ENCODE data around the gene SVIL. TPM values are rescaled to one million over a fixed set of nuclear protein-coding genes. Genes with fewer than 3 reads are reported as not detected.
"Not testable (repeated sequence)": the region's sequence is repeated elsewhere in the genome, so short reads cannot be mapped to it uniquely, and the experiment has no call there.

The SVIL gene
- total RNA-seq, 1 experiment from 2014 or later, result 166 TPM

DNA sequence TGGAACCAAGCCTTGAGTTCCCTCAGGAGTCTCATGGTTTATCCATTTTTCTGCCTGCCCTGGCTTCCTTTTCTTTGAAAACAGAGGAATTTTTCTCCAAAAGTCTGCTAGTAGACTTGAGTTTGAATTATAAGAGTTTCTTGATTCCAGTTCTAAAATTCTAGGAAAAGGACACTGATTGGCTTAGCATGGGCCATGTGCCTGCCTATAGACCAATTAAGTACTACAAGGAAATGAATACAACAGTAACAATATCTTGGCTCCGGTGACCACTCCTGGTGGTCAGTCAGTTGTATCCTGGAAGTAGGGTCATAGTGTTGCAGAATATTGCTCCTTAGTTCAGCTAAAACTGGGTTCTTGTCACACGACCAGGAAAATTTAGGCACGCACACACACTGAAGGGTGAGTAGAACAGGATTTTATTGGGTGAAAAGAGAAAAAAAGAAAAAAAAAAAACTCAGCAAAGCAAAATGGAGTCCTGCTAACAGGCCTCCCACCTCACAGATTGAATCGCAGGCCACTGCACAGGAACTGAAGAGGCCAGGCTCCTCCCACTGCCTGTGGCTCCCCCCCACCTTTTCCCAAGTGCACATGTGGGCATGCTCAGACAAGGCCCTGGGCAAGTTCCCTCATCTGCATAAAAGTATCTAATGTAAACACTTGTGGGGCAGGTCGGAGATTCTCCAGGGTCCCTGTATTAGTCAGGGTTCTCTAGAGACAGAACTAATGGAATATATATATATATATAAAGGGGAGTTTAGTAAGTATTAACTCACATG lies 190.8 kb downstream of the SVIL start:
- Histone ChIP-seq H4K20me1 (ENCODE audit: insufficient read depth) (no peaks in the 10 kb centered on the region), H3K4me1 (replicated peaks; ENCODE audit: insufficient read depth) (no peaks in the 10 kb centered on the region), H3K79me2 (ENCODE audit: low read depth) (no peaks in the 10 kb centered on the region), H2AFZ (no peak overlapping the region), H3K4me2 (no peak overlapping the region), H3K27ac (no peak overlapping the region), H3K9me3 (ENCODE audit: insufficient read depth, low read depth) (no peaks in the 10 kb centered on the region), H3K9me2 (ENCODE audit: insufficient read depth) (no peaks in the 10 kb centered on the region), H3K36me3 (ENCODE audit: low read depth) (no peaks in the 10 kb centered on the region), H3K4me3 (no peak overlapping the region), H3F3A (ENCODE audit: insufficient read depth, low read depth) (no peaks in the 10 kb centered on the region), H3K27me3 (ENCODE audit: insufficient read depth, low read depth) (no peaks in the 10 kb centered on the region)
- no peak for DNase-seq
- TF ChIP-seq EZH2 (IDR thresholded peaks at IDR 0.05; ENCODE audit: low read depth), result no peak
- TF ChIP-seq, protein P1, sequence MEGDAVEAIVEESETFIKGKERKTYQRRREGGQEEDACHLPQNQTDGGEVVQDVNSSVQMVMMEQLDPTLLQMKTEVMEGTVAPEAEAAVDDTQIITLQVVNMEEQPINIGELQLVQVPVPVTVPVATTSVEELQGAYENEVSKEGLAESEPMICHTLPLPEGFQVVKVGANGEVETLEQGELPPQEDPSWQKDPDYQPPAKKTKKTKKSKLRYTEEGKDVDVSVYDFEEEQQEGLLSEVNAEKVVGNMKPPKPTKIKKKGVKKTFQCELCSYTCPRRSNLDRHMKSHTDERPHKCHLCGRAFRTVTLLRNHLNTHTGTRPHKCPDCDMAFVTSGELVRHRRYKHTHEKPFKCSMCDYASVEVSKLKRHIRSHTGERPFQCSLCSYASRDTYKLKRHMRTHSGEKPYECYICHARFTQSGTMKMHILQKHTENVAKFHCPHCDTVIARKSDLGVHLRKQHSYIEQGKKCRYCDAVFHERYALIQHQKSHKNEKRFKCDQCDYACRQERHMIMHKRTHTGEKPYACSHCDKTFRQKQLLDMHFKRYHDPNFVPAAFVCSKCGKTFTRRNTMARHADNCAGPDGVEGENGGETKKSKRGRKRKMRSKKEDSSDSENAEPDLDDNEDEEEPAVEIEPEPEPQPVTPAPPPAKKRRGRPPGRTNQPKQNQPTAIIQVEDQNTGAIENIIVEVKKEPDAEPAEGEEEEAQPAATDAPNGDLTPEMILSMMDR (conservative IDR thresholded peaks at IDR 0.05), result no peak
- BruUV-seq (replicated peaks), result no TSS peak
- intact Hi-C loops (cut with micrococcal nuclease; ENCODE audit: unreplicated experiment), result no loop called here
- CTCF ChIA-PET, result no interaction called here
- POLR2A ChIA-PET (ENCODE audit: unreplicated experiment), result no interaction called here

DNA sequence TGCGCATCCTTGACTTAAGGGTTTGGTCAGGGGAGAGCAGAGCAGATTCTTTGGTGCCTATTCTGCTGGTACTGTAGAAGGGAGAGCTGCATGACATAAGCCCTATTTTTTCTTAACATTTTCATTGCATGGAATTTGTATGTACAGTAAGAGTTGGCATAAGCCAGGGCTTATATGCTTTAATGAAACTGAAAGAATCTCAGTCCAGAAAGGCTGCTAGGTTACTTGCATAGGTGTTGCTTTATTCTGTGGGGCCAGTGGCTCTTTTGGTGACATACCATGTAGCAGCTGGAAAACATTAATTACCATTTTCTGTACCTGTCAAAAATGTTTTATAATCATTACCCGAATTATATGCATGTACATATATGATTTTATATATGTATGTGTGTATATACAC lies 193.8 kb downstream of the SVIL start:
- BruUV-seq (replicated peaks), result no TSS peak
- no peaks in the 10 kb centered on the region for H3K79me2 ChIP-seq (ENCODE audit: low read depth)
- no peaks in the 10 kb centered on the region for H3K9me2 ChIP-seq (ENCODE audit: insufficient read depth)
- H3K9me3 ChIP-seq (ENCODE audit: insufficient read depth, low read depth), result no peaks in the 10 kb centered on the region; the same call in 1 of the 2 replicates
- ChIA-PET POLR2A (ENCODE audit: unreplicated experiment) (interaction anchor here (0.6 kb wide), 1 partner anchor 830 kb away, joined by 7 read pairs; no protein-coding TSS in a partner anchor), CTCF (no interaction called here)
- no peaks in the 10 kb centered on the region for H3F3A ChIP-seq (ENCODE audit: insufficient read depth, low read depth)
- H2AFZ ChIP-seq, result no peak overlapping the region
- no peak overlapping the region for H3K27ac ChIP-seq
- no peak overlapping the region for H3K4me2 ChIP-seq
- intact Hi-C loops (cut with micrococcal nuclease; ENCODE audit: unreplicated experiment), result no loop called here
- H4K20me1 ChIP-seq (ENCODE audit: insufficient read depth), result no peaks in the 10 kb centered on the region
- H3K27me3 ChIP-seq (ENCODE audit: insufficient read depth, low read depth), result no peaks in the 10 kb centered on the region
- no peak overlapping the region for H3K4me3 ChIP-seq
- TF ChIP-seq, protein P1 (conservative IDR thresholded peaks at IDR 0.05), result no peak
- TF ChIP-seq EZH2 (IDR thresholded peaks at IDR 0.05; ENCODE audit: low read depth), result no peak
- H3K4me1 ChIP-seq (replicated peaks; ENCODE audit: insufficient read depth), result no peaks in the 10 kb centered on the region
- no peak for DNase-seq
- H3K36me3 ChIP-seq (ENCODE audit: low read depth), result no peaks in the 10 kb centered on the region

DNA sequence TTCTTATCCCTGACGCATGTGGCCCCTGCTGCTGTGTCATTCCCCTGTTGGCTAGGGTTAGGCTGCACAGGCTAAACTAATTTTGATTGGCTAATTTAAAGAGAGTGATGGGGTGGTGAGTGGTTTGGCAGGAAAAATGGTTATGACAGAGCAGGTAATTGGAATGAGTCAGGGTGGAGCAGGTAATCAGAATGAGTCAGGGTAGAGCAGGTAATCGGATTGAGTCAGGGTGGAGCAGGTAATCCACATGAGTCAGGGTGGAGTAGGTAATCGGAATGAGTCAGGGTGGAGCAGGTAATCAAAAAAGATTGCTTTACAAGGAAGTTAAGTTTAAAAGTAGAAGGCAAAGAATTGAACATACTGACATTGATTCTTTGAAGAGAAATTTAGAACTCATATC lies 195.8 kb downstream of the SVIL start:
- POLR2A ChIA-PET (ENCODE audit: unreplicated experiment); H3K9me3 ChIP-seq (ENCODE audit: insufficient read depth, low read depth); H3K4me2 ChIP-seq; H4K20me1 ChIP-seq (ENCODE audit: insufficient read depth); CTCF ChIA-PET; intact Hi-C loops (cut with micrococcal nuclease; ENCODE audit: unreplicated experiment); H3K79me2 ChIP-seq (ENCODE audit: low read depth); H3K9me2 ChIP-seq (ENCODE audit: insufficient read depth); H3K4me3 ChIP-seq; H3K36me3 ChIP-seq (ENCODE audit: low read depth); H3F3A ChIP-seq (ENCODE audit: insufficient read depth, low read depth); H3K27me3 ChIP-seq (ENCODE audit: insufficient read depth, low read depth); H3K4me1 ChIP-seq (replicated peaks; ENCODE audit: insufficient read depth); H2AFZ ChIP-seq; DNase-seq; BruUV-seq (replicated peaks); H3K27ac ChIP-seq: not testable (repeated sequence)

DNA sequence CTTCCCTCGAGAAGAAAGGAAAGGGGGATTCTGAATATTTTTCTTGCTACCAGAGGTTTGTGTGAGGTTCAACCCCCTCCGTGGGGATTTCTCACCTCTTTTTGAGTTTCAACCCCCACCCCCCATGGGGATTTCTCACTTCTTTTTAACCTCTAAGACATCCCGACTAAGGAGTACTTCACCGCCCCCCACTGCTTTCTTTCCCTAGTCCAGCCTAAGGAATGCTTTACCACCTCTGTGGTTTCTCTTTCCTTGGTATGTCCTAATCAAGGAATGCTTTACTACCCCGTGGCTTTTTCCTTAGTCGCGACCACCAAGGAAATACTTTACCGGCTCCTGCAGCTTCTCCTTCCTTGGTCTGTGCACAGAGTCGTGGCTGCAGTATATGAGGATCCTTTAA lies 196.5 kb downstream of the SVIL start:
- H4K20me1 ChIP-seq (ENCODE audit: insufficient read depth), result no peaks in the 10 kb centered on the region
- H3K27ac ChIP-seq, result no peak overlapping the region
- no TSS peak for BruUV-seq (replicated peaks)
- TF ChIP-seq, protein P1 (conservative IDR thresholded peaks at IDR 0.05), result no peak
- no peak for TF ChIP-seq EZH2 (IDR thresholded peaks at IDR 0.05; ENCODE audit: low read depth)
- H3F3A ChIP-seq (ENCODE audit: insufficient read depth, low read depth), result no peaks in the 10 kb centered on the region
- H3K9me3 ChIP-seq (ENCODE audit: insufficient read depth, low read depth), result no peaks in the 10 kb centered on the region; the same call in 1 of the 2 replicates
- H3K36me3 ChIP-seq (ENCODE audit: low read depth), result no peaks in the 10 kb centered on the region
- no peak for DNase-seq
- no peak overlapping the region for H3K4me3 ChIP-seq
- CTCF ChIA-PET, result interaction anchor here (0.6 kb wide), 1 partner anchor 130 kb away, joined by 12 read pairs; no protein-coding TSS in a partner anchor
- intact Hi-C loops (cut with micrococcal nuclease; ENCODE audit: unreplicated experiment), result no loop called here
- H3K4me2 ChIP-seq, result no peak overlapping the region
- H3K27me3 ChIP-seq (ENCODE audit: insufficient read depth, low read depth), result no peaks in the 10 kb centered on the region
- POLR2A ChIA-PET (ENCODE audit: unreplicated experiment), result no interaction called here
- no peaks in the 10 kb centered on the region for H3K79me2 ChIP-seq (ENCODE audit: low read depth)
- no peak overlapping the region for H2AFZ ChIP-seq
- no peaks in the 10 kb centered on the region for H3K9me2 ChIP-seq (ENCODE audit: insufficient read depth)
- no peaks in the 10 kb centered on the region for H3K4me1 ChIP-seq (replicated peaks; ENCODE audit: insufficient read depth)
